Measurements from ENCODE around the gene GOLIM4. TPM values are rescaled to one million over a fixed set of nuclear protein-coding genes. Genes with fewer than 3 reads are reported as not detected.
"Not testable (repeated sequence)": the region's sequence is repeated elsewhere in the genome, so short reads cannot be mapped to it uniquely, and the experiment has no call there.

The GOLIM4 gene
- total RNA-seq, 2 experiments from 2014 or later, result 7.6 to 8.0 TPM

GRCh38 chr3:168080499-168081170 is 15.1 kb downstream of the GOLIM4 start:
- CTCF ChIA-PET, result no interaction called here

GRCh38 chr3:168080022-168080421 is 15.7 kb downstream of the GOLIM4 start:
- ChIA-PET CTCF (no interaction called here), POLR2A (no interaction called here)

More at GRCh38 chr3:168080499-168081170, 15.1 kb downstream of the GOLIM4 start:
- POLR2A ChIA-PET, result no interaction called here

GRCh38 chr3:168077091-168077490 is 18.6 kb downstream of the GOLIM4 start:
- ChIA-PET CTCF (no interaction called here), POLR2A (no interaction called here)

GRCh38 chr3:168073842-168074605 is 21.7 kb downstream of the GOLIM4 start:
- CTCF ChIA-PET, result no interaction called here
- POLR2A ChIA-PET, result no interaction called here

- POLR2A ChIA-PET, result no interaction called here
- CTCF ChIA-PET, result interaction anchor here (1.2 kb wide), 1 partner anchor 25 kb away, joined by 3 read pairs; no protein-coding TSS in a partner anchor
Measured at GRCh38 chr3:168072323-168072650, 23.4 kb downstream of the GOLIM4 start.

- ChIA-PET CTCF (interaction anchor here (1.2 kb wide), 1 partner anchor 24 kb away, joined by 3 read pairs; no protein-coding TSS in a partner anchor), POLR2A (no interaction called here)
Measured at GRCh38 chr3:168071591-168072322, 24.0 kb downstream of the GOLIM4 start.

GRCh38 chr3:168070919-168071318 is 24.8 kb downstream of the GOLIM4 start:
- ChIA-PET CTCF (no interaction called here), POLR2A (no interaction called here)

- POLR2A ChIA-PET, result no interaction called here
- CTCF ChIA-PET, result no interaction called here
Measured at GRCh38 chr3:168068346-168068745, 27.4 kb downstream of the GOLIM4 start.

- CTCF ChIA-PET, result no interaction called here
- POLR2A ChIA-PET, result no interaction called here
Measured at GRCh38 chr3:168066882-168067281, 28.8 kb downstream of the GOLIM4 start.

- CTCF ChIA-PET, result no interaction called here
Measured at GRCh38 chr3:168065569-168065968, 30.2 kb downstream of the GOLIM4 start.

GRCh38 chr3:168063122-168063521 is 32.6 kb downstream of the GOLIM4 start:
- CTCF ChIA-PET, result no interaction called here
- POLR2A ChIA-PET, result no interaction called here

More at GRCh38 chr3:168065569-168065968, 30.2 kb downstream of the GOLIM4 start:
- POLR2A ChIA-PET, result no interaction called here

- ChIA-PET CTCF (no interaction called here), POLR2A (no interaction called here)
Measured at GRCh38 chr3:168062679-168063078, 33.0 kb downstream of the GOLIM4 start.

GRCh38 chr3:168061332-168061996 is 34.3 kb downstream of the GOLIM4 start:
- ChIA-PET POLR2A (no interaction called here), CTCF (no interaction called here)

- POLR2A ChIA-PET, result no interaction called here
- CTCF ChIA-PET, result no interaction called here
Measured at GRCh38 chr3:168060317-168060716, 35.4 kb downstream of the GOLIM4 start.

GRCh38 chr3:168058481-168058880 is 37.2 kb downstream of the GOLIM4 start:
- POLR2A ChIA-PET, result no interaction called here

GRCh38 chr3:168056398-168057230 is 39.1 kb downstream of the GOLIM4 start:
- POLR2A ChIA-PET, CTCF ChIA-PET: not testable (repeated sequence)

More at GRCh38 chr3:168058481-168058880, 37.2 kb downstream of the GOLIM4 start:
- CTCF ChIA-PET, result no interaction called here

- ChIA-PET POLR2A (no interaction called here), CTCF (no interaction called here)
Measured at GRCh38 chr3:168054447-168054846, 41.3 kb downstream of the GOLIM4 start.

GRCh38 chr3:168053115-168053514 is 42.6 kb downstream of the GOLIM4 start:
- POLR2A ChIA-PET, result no interaction called here
- CTCF ChIA-PET, result no interaction called here

GRCh38 chr3:168052515-168052914 is 43.2 kb downstream of the GOLIM4 start:
- POLR2A ChIA-PET, result no interaction called here
- CTCF ChIA-PET, result no interaction called here
